NCI-H2196 treated with DMSO at 0.1 percent for 48 hours (cell line): Measurements from ENCODE around the gene TUBB1.

Experiments
- DNase-seq: peaks from one replicate; lab custom pipeline; 2025; ENCODE audit not compliant: unreplicated experiment; lab: John Stamatoyannopoulos, UW

Gene TUBB1

DNA sequence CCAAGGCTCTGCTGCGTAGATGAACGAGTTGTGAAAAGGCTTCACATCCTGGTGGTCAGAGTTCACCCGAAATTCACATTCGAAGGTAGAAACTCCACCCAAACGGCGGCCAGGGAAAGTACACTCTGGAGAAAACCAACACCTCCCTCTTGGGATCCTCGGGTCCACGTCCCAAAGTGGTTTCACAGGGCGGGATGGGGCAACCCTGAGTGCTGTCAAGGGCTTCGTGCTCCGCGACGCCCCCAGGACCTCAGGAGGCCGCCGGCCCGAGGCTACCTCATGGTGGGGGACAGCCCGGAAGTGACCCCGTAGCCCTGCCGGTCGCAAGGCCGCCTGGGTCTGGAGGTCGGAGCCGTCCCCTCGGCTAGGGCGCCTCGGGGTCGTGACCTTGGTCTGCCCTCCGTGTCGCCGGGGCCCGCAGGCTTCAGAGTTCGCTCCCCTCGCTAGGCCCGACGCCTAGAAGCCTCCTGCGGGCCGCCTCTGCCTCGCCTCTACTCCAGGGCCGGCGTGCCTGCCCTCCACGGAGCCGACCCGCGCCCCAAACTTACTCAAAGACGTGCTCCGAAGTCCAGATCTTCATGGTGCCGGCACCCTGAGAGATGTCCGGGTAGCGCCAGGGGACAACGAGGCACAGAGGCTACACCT lies 23.0 kb downstream of the TUBB1 start, which contains the start of gene PRELID3B:
PRELID3B (minus strand) TSS at position 636 of the 645 bp plus-strand sequence; CDS start at position 580, 56 bp downstream.
- DNase-seq = no peak

DNA sequence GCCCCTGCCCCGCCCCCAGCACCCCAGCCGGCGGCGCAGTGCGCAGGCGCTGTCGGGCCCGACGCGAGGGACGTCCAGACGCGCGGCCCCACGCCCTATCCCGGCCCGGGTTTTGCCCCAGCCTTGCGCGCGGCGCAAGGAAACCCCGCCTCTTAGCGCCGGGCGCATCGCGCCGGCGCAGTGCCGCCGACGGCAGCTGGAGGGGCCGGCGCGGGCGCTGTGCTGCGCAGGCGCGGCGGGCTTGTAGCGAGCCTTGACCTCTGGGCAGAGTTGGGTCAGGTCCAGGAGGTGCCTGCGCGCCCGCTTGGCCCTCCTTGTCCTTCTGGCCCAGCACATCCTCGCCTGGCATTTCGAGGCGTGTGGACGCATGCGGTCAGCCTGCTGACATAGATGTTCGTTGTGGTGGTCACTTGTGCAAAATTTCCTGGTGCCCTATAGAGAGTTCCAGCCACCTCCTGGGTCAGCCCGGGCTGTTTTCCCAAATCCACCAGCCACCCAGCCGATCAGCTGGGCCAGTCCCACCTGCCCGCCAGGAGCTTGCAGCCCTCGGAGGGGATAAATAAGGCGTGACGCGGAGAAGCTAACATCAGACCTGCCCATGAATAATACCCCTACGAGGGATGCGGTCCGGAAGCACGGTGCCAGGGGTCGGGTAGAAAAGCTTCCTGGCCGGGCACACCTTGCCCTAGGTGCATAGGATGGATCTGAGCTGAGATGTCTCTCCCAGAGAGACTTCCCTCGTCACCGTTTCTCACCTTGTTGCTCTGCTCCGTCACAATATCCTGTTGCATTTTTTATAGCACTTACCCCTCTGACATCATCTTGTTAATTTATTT lies 23.8 kb downstream of the TUBB1 start:
- peak; percentile 89 for DNase-seq

DNA sequence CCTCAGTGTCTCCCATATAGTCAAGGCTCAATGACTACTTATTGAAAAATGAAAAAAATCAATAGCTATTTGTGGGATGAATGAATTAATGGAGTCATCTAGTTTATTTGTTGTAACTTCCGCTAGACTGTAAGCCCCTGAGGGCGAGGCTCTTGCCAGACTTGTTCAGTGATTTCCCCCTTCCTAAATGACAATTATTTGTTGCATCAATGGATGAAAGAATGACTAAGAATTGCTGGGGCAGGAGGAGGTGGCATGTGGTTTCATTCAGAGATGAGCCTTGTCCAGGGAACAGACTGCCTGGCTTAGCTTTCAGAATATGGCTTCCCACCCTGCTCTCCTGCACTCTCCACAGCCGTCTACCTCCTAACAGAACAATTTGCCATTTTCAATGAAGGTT lies 24.5 kb downstream of the TUBB1 start:
- no peak for DNase-seq

DNA sequence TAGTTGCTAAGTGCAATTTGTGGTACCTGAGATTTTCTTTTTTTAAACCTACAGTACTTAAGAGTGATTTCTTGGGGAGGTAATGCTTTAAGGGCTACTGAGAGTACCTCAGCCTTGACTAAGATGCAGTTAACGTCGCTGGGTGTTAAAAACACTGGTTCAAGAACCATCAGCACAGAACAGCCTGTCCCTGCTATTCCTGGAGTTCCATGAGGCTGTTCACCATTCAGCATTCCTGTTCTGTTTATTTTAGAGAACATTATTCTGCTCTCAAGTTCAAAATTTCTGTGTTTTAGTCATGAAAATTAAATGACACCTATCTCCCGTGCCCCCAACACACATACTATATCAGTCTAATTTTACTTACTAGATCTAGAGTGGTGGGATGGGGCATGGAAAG lies 25.1 kb downstream of the TUBB1 start:
- no peak for DNase-seq

DNA sequence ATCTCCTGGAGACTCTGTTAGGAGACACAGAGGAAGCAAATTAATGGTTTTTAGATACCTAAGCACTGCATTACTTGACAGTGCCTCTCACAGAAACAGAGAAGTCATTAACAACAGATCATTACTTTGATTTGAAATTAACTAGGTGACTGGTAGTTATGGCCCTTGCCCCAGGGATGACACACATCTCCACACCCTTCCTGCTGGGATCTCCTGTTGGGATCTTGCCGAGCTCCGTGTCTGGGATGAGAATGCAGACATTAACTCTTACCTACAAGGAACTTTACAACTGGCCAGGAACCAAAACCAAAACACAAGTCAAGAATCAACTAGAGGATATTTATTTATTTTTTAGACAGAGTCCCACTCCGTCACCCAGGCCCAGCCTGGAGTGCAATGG lies 25.6 kb downstream of the TUBB1 start:
- no peak for DNase-seq

DNA sequence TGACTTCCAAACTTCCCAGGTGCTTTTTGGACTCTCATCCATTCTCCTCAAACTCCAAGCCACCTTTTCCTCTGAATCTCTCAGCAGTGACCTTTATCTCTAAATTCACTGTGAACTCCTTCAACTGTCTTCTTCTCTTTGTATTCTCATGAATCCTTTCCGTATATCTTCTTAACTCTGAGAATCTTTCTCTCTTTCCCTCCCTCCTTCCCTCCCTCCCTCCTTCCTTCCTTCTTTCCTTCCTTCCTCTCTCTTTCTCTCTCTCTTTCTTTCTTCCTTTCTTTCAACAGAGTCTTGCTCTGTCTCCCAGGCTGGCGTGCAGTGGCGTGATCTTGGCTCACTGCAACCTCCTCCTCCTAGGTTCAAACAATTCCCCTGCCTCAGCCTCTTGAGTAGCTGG lies 27.6 kb downstream of the TUBB1 start:
- DNase-seq = no peak

DNA sequence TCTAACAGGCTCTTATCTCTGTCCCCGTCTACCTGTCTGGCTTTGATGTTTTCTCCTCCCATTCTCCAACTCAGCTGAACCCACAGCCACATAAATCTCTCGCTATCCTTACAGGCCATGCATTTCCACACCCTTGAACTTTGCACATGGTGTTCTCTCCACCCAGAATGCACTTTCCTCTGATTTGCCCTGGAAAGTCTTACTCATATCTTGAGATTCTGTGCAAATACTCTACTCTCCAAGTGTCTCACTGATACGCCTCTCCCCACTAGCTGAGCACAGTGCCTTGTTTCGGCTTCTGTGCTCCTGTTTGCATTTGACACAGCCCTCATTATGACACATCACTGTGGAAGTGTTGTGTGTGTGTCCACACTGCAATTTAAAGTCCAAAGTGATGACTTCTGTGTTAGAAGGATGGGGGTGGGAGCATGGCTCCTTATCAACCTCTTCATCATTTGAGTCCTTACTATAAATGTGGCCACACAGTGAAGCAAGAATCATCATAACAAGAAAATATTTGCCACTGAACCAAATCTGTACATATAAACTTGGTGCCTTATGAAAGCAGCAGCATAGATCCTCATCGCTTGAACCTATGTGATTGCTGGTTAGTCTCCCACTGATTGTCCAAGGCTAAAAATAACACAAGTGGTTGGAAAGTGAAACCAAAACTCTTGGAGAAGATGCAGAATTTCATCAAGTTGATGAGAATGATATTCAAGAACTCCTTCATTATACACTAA lies 28.9 kb downstream of the TUBB1 start:
- DNase-seq = no peak

DNA sequence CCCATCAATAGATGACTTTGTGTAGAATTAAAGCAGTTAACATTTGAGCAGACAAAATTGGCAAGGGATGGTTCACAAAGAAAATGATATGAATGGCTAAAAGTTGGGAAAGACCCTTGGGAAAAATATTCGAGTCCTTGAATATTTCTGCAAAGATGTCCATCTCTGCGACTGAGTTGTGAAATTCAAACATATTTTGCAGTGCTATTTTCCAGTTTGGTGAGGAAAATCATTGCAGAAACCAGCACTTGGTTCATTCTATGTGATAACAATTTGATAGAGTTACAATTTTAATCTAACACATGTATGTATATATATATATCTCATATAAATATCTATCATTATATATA lies 29.4 kb downstream of the TUBB1 start:
- DNase-seq = no peak

DNA sequence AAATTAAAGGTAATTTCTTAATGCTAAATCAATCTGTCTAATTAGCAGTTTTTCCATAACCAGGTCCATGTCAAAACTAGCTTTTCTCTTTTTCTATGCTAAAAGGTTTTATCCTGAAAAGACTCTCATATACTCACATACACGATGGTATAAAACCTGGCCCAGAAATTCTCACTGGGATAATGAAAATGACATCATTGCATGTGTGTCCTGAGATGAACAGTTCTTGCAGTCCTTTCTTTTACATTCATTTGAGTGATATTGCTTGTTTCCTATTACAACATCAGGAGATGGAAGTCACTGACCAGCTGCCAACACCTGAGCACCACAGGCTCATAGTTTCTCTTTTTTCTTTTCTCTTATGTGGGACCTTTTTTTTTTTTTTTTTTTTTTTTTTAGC lies 31.2 kb downstream of the TUBB1 start:
- DNase-seq = no peak

DNA sequence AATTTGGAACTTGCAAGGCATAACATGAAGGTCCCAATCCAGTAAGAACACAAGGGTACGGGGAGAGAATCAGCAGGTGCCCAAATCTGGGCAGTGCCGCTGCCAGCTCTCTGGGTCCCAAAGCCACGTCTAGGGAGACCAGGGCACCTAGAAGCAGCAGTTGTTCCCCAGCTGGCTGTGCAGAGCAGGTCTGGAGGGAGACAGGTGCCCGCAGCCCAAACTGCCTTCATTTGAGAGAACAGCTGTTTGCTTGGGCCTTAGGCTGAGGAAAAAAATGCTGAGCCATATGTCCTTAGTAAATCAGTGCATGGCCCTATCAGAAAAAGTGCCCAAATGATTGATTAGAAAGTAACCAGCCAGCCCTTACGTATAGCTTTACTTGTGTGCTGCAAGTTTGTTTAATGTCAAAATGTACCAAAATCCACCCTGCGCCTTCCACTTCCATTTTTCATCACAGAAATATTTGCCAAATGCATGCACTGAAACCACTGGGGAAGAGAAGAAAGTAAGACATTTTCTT lies 32.5 kb downstream of the TUBB1 start:
- DNase-seq = no peak

DNA sequence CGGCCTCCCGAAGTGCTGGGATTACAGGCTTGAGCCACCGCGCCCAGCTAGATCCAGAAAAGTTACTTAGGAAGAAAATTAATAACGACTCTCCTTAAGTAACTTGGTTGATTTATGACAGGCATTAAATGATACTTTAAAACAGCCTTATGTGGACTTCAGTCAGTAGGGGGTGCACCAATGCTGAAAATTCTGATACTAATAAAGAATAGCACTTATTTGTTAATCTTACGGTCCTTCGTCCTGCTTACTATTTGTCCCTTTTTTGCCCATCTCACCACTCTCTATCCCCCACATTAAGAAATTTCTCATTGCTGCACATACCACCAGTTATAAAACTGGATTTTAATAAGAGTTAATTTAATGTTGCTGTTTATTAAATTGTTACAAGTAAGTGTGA lies 36.1 kb downstream of the TUBB1 start:
- DNase-seq = no peak

DNA sequence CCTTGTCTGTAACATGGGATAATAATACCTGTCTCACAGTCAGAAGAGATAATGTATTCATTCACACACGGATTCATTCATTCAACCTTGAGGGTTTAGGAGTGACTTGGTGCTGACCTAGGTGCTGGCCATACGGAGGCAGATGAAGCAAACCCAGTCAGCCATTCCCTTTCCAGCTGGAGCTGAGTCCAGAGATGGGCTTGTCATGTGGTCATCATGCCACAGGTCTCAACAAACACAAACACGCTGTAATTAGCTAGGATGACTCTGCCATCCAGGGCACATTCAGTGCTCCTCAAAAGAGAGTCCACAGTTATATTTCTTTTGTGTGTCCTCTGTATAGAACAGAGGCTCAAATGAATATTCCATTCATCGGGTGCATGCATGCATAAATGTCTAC lies 42.9 kb downstream of the TUBB1 start:
- no peak for DNase-seq

DNA sequence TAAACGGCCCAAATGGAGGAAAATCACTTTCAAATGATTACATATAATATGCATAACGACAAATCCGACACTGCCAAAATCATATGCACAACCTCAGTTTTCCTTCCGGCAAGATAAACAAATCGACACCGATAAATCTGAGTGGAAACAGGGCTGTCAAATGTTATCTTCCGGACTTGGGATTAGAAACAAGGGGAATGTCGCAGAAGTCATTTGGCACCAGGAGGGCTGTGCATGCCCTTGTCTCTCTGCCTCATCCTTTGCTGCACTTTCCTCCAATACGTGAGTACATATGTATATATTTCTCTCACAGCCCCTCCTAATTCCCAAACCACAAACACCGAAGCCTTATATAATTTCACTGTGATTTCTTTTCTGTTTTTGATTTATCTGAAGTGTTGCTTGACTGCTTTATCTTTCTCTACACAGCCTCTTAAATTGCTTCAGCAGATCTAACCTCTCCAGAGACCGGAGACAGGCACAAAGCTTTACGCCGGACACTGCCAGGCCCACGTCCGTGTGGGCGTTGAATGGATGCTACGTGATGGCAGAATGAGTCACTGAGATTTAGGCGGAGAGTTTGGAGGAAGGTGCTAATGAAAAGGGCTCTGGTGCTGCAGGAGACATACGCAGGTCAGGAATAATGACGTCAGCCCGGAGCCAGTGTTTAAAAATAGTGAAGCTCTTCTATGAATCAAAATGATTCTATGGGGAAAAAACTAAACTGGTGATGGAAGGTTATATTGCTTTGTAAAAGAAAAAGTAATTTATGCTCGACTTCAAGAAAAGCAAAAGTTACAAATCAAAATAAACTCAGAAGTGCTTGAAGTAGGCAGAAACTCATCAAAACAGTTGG lies 44.4 kb downstream of the TUBB1 start:
- DNase-seq = no peak

DNA sequence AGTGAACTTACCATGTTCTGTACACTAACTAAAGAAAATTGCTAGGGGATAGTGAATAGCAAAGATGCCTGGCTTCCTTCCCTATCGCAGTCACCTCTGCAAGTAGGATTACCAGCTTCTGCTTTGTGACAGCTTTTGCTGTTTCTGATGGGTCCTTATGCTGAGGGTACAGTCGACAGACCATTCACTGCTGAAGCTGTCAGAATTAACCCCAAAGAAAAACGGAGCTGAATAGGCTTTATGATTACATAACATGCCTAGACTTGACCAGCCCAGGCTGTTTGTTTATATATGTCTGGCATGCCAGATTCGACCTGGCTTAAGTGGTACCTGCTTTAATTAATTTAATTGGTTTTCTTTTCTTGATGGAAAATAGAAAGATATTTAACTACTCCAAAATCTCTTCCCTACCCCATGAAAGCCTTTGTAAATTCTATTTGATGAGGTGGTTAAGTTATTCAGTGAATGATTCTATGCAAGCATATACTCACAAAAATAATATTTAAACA lies 45.0 kb downstream of the TUBB1 start:
- no peak for DNase-seq

DNA sequence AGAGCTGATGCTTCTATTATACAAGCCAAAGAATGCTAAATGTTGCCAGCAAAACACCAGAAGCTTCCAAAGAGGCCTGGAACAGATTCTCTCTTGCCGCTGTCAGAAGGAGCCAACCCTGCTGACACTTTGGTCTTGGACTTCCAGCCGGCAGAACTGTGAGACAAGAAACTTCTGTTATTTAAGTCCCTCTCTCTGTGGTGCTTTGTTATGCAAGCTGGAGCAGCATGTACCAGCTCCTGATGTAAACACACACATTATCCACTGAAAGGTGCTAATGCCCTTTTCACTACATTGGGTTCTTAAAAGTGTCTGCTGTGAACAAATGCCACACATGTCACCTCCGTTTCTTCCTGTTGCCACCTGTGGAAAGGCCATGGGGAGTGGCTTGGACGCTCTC lies 49.3 kb downstream of the TUBB1 start:
- no peak for DNase-seq

DNA sequence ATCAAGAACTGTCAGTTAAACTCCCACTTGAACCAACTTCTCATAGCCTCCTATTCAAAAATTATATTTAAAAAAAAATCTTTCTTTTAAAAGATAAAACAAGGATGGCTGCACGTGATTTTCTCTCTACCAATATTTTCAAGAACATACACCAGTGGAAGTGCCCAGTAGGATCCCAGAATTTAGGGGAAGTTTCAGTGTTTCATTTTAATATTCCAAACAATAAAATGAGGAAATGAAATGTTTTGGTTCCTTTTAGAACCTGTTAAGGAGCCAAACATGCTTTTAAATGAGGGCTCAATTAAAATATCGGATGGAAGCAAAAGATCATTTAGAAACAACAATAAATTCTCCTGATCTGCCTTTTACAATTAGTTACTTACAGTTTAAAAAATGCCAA lies 49.8 kb downstream of the TUBB1 start:
- DNase-seq = no peak

DNA sequence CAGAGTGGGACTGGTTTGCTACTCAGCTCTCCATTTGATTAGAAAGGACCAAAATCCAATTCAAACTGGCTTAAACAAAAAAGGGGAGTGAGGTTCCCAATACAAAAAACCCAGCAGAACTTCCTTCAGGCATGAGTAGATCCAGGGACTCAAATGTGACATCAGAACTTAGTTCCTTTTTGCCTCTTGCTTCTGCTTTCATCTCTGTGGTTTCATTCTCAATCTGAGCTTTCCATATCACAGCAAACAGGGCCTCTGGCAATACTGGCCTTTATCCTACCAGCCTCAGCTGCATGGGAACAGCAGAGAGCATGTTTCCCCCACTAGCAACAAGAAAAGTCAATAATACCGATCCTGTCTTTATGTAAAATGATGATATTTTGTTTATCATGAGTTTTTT lies 52.0 kb downstream of the TUBB1 start:
- no peak for DNase-seq

DNA sequence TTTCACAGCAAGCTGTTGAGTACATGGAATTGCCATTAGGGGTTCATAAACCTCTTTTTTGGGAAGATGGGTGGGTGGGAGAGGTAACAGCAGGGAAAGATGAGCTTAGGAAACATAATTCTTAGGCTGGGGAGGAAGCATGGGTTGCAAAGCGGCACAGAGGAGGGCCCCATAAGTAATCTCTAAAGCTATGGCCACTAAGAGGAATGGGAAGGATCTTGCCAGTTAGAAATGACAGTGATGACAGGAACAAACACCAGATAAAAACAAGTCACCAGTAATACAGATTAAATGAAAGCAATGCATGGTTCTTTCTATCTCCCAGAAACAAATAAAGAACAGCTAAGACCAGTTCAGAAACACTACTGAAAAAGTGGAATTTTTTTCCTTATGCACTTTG lies 54.4 kb downstream of the TUBB1 start:
- no peak for DNase-seq

DNA sequence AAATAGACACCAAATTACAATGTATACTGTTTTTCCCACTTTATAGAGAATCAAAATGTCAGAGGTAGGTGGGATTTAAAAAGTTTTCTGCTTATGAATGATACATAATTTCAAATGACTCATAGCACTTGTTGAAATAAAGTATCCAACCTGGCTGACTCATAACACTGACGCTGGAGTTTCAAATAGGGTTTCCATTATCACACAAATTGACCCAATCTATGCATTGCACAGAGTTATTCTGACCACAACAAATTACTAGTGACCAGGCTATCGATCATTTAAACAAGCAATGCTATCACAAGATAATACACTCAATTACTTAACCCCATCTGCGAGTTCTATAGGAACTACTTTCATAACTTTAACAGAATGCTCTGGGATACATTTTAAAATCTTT lies 55.2 kb downstream of the TUBB1 start:
- DNase-seq = no peak

DNA sequence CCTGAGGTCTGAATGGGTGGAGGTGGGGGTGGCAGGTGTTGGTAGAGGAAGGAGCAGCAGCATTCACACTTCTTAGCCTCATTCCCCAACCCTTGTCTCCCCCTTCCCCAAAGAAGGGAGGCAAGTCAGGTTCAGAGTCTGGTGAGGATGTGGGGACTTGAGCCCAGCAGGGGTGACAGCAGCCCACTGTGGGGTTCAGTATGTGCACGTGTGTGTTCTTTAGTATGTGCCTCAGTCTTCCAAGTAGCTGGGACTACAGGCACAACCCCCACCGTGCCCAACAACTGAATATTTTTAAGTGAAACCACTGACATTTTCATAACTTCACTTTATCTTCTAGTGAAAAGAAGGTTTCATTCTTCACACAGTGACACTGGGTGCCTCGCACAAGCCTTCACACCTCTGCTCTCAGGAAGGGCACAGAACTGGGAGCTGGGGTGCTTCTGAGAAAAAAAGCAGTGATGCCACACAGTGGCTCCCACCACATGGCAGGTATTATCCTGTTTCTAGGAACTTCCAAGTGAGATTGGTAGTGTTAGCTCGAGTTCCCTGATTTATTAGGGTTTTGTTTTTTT lies 56.8 kb downstream of the TUBB1 start:
- no peak for DNase-seq
